ENCODE results near the gene LIX1.

LIX1 gene

DNA sequence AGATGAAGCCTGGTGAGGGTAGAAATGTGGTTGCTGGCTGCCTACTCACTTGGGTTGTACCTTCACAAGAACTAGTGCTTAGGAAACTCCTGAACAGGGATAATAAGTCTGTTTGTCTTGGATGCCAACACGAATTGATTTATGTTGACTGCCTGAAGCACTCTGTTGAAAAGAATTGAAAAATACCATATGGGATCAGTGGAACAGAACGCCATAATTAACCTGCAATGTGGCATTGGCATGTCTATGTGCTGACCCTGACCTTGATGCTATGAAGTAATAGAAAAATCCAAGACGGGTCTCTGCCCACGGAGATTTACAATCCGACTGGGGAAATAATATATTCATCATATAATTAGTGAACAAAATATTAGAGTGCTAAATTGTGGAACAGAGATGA lies 10.5 kb downstream of the LIX1 start:
- Histone ChIP-seq H3K27ac (ENCODE audit: extremely low read depth, low read depth, low read length) (no peak overlapping the region), H3K4me3 (ENCODE audit: low read depth, low read length) (no peak overlapping the region), H3K36me3 (ENCODE audit: control insufficient read depth in 2 of 2, insufficient read depth in 1 of 2, low read length in 2 of 2) (no peaks in the 10 kb centered on the region), H3K4me1 (ENCODE audit: control insufficient read depth, insufficient read depth, low read length) (no peaks in the 10 kb centered on the region), H3K9me3 (ENCODE audit: control insufficient read depth, insufficient read depth, low read depth, low read length) (no peaks in the 10 kb centered on the region)
- TF ChIP-seq, protein P1, sequence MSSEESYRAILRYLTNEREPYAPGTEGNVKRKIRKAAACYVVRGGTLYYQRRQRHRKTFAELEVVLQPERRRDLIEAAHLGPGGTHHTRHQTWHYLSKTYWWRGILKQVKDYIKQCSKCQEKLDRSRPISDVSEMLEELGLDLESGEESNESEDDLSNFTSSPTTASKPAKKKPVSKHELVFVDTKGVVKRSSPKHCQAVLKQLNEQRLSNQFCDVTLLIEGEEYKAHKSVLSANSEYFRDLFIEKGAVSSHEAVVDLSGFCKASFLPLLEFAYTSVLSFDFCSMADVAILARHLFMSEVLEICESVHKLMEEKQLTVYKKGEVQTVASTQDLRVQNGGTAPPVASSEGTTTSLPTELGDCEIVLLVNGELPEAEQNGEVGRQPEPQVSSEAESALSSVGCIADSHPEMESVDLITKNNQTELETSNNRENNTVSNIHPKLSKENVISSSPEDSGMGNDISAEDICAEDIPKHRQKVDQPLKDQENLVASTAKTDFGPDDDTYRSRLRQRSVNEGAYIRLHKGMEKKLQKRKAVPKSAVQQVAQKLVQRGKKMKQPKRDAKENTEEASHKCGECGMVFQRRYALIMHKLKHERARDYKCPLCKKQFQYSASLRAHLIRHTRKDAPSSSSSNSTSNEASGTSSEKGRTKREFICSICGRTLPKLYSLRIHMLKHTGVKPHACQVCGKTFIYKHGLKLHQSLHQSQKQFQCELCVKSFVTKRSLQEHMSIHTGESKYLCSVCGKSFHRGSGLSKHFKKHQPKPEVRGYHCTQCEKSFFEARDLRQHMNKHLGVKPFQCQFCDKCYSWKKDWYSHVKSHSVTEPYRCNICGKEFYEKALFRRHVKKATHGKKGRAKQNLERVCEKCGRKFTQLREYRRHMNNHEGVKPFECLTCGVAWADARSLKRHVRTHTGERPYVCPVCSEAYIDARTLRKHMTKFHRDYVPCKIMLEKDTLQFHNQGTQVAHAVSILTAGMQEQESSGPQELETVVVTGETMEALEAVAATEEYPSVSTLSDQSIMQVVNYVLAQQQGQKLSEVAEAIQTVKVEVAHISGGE (tag by site-specific recombination; conservative IDR thresholded peaks at IDR 0.05; ENCODE audit: low read depth): no peak
- TF ChIP-seq PRDM10 (tag by site-specific recombination; IDR thresholded peaks at IDR 0.05): no peak
- TF ChIP-seq, protein P2, sequence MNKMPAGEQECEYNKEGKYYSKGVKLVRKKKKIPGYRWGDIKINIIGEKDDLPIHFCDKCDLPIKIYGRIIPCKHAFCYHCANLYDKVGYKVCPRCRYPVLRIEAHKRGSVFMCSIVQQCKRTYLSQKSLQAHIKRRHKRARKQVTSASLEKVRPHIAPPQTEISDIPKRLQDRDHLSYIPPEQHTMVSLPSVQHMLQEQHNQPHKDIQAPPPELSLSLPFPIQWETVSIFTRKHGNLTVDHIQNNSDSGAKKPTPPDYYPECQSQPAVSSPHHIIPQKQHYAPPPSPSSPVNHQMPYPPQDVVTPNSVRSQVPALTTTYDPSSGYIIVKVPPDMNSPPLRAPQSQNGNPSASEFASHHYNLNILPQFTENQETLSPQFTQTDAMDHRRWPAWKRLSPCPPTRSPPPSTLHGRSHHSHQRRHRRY (tag by site-specific recombination; IDR thresholded peaks at IDR 0.05): no peak
- no peak for TF ChIP-seq ZNF664 (tag by site-specific recombination; IDR thresholded peaks at IDR 0.05)
- TF ChIP-seq OSR2 (tag by site-specific recombination; IDR thresholded peaks at IDR 0.05): no peak
- TF ChIP-seq, protein P3, sequence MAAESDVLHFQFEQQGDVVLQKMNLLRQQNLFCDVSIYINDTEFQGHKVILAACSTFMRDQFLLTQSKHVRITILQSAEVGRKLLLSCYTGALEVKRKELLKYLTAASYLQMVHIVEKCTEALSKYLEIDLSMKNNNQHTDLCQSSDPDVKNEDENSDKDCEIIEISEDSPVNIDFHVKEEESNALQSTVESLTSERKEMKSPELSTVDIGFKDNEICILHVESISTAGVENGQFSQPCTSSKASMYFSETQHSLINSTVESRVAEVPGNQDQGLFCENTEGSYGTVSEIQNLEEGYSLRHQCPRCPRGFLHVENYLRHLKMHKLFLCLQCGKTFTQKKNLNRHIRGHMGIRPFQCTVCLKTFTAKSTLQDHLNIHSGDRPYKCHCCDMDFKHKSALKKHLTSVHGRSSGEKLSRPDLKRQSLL (tag by site-specific recombination; IDR thresholded peaks at IDR 0.05): no peak
- TF ChIP-seq ZNF148 (tag by site-specific recombination; IDR thresholded peaks at IDR 0.05; ENCODE audit: borderline replicate concordance): no peak
- TF ChIP-seq, protein P4, sequence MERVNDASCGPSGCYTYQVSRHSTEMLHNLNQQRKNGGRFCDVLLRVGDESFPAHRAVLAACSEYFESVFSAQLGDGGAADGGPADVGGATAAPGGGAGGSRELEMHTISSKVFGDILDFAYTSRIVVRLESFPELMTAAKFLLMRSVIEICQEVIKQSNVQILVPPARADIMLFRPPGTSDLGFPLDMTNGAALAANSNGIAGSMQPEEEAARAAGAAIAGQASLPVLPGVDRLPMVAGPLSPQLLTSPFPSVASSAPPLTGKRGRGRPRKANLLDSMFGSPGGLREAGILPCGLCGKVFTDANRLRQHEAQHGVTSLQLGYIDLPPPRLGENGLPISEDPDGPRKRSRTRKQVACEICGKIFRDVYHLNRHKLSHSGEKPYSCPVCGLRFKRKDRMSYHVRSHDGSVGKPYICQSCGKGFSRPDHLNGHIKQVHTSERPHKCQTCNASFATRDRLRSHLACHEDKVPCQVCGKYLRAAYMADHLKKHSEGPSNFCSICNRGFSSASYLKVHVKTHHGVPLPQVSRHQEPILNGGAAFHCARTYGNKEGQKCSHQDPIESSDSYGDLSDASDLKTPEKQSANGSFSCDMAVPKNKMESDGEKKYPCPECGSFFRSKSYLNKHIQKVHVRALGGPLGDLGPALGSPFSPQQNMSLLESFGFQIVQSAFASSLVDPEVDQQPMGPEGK (tag by site-specific recombination; IDR thresholded peaks at IDR 0.05): no peak
- TF ChIP-seq ZNF76 (tag by site-specific recombination; IDR thresholded peaks at IDR 0.05; ENCODE audit: borderline replicate concordance, low read depth): no peak
- TF ChIP-seq ZNF571 (tag by site-specific recombination; IDR thresholded peaks at IDR 0.05): no peak
- no peak for TF ChIP-seq ZNF621 (tag by site-specific recombination; IDR thresholded peaks at IDR 0.05)
- TF ChIP-seq KLF1 (tag by site-specific recombination; IDR thresholded peaks at IDR 0.05): no peak
- TF ChIP-seq ZBTB48 (tag by site-specific recombination; IDR thresholded peaks at IDR 0.05): no peak
- no peak for TF ChIP-seq HOXA7 (CRISPR knock-in tag; IDR thresholded peaks at IDR 0.05; ENCODE audit: borderline replicate concordance)
- TF ChIP-seq ZNF843 (tag by site-specific recombination; IDR thresholded peaks at IDR 0.05): no peak
- no peak for TF ChIP-seq MEIS1 (CRISPR knock-in tag; IDR thresholded peaks at IDR 0.05; ENCODE audit: borderline replicate concordance)
- TF ChIP-seq GLIS2 (tag by site-specific recombination; IDR thresholded peaks at IDR 0.05): no peak
- ChIA-PET CTCF (interaction anchor here (1.5 kb wide), 1 partner anchor 11 kb away, joined by 4 read pairs; the partner anchor contains the start of gene LIX1), POLR2A (no interaction called here)
